Gastroesophageal sphincter (tissue), 4 donors: ENCODE data around the gene NRXN3. TPM values are rescaled to one million over a fixed set of nuclear protein-coding genes. Genes with fewer than 3 reads are reported as not detected.

Experiments
- ATAC-seq: fragments of 150-250 bp; one replicate; pipeline ENCODE4 v1.9.1; 2016; ENCODE audit warnings: mild to moderate bottlenecking, moderate library complexity
- H3K27ac ChIP-seq, 4 donors: fragments of 200-600 bp; sonication (generic) in 3 of 4; 1 replicate in 3 of 4; 2 replicates in 1 of 4; pipeline ENCODE4 v1.5.1; 2016 to 2019
- H3K27me3 ChIP-seq: fragments of 200-600 bp; sonication (generic); one replicate; pipeline ENCODE4 v1.5.1; 2019
- H3K36me3 ChIP-seq, 2 donors: fragments of 200-600 bp; sonication (generic); one replicate each; pipeline ENCODE4 v1.5.1; 2019; ENCODE audit warnings: control low read depth in 1 of 2
- H3K4me1 ChIP-seq, 3 donors: fragments of 200-600 bp; sonication (generic); 1 replicate in 2 of 3; 2 replicates in 1 of 3; pipeline ENCODE4 v1.5.1; 2016 to 2019; ENCODE audit warnings: control low read depth in 2 of 3
- H3K4me3 ChIP-seq, 2 donors: fragments of 200-600 bp; sonication (generic); one replicate each; pipeline ENCODE4 v1.5.1; 2019; ENCODE audit warnings: mild to moderate bottlenecking in 1 of 2, moderate library complexity in 1 of 2
- H3K9me3 ChIP-seq, 3 donors: fragments of 200-600 bp; sonication (generic); one replicate each; pipeline ENCODE4 v1.5.1; 2017 to 2019; ENCODE audit warnings: control low read depth in 2 of 3
- CTCF ChIP-seq, 4 experiments: fragments of 200-600 bp in 2 of 4; fragments of 450-650 bp in 2 of 4; sonication (generic) in 1 of 4; IDR thresholded peaks; one replicate each; pipeline ENCODE4 v1.5.1; 2017 to 2019; ENCODE audit warnings: antibody characterized with exemption in 4 of 4, mild to moderate bottlenecking in 2 of 4, moderate library complexity in 2 of 4
- EP300 ChIP-seq: sonication (generic); formaldehyde crosslinking; IDR thresholded peaks from one replicate; pipeline ENCODE4 v1.6.1; 2017; ENCODE audit warnings: antibody characterized with exemption, mild to moderate bottlenecking
- POLR2A ChIP-seq, 2 donors: fragments of 450-650 bp; IDR thresholded peaks; one replicate each; pipeline ENCODE4 v1.6.1; 2017; ENCODE audit warnings: antibody characterized with exemption in 2 of 2, mild to moderate bottlenecking in 2 of 2, moderate library complexity in 1 of 2
- POLR2AphosphoS5 ChIP-seq: sonication (generic); formaldehyde crosslinking; IDR thresholded peaks from one replicate; pipeline ENCODE4 v1.6.1; 2017; ENCODE audit warnings: antibody characterized with exemption
- WGBS, 2 donors: methylation state at CpG; one replicate each; pipeline ENCODE4 v1.1.5; 2018; ENCODE audit warnings: low coverage in 1 of 2; 5-methylcytosine and 5-hydroxymethylcytosine counted together
- total RNA-seq, 4 donors: library from RNA; depleted of rRNA; stranded (reverse); fragments of >200 nt; gene quantifications; one replicate each; pipeline ENCODE4 v1.1.0, GENCODE V29; 2016

The NRXN3 gene
- total RNA-seq, 4 donors from 2014 or later, result 74.2 to 192 (median 98.2) TPM

DNA sequence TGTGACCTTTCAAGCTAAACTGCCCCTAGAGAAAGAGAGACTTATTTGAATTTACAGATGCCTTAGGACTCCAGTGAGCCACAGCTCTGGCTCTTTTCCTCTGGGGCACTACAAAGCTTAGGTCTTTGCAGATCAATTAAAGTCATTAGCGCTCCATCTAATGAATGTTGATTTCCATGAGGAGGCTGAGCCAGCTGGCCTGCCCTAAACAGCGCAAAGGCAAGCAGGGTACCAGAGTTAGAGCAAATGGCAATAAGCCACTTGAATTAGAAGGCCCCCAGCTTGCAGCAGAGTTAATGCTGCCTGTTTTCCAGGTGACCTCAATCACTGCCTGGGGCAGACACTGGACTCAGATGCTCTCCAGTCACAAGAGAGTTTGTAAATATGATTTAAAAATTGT is 1345.8 kb downstream of the NRXN3 start:
- no peaks in the 10 kb centered on the region for H3K9me3 ChIP-seq
- no peaks in the 10 kb centered on the region for H3K36me3 ChIP-seq
- H3K4me1 ChIP-seq, result peaks cover 0 to 55% (median 3%) of the 10 kb centered on the region in 3 donors
- no peak overlapping the region for H3K4me3 ChIP-seq
- no peaks in the 10 kb centered on the region for H3K27me3 ChIP-seq
- H3K27ac ChIP-seq, result peak overlapping the region in 2 of 4 donors; percentile 8 to 11
- WGBS, 2 donors, result 48 to 100% methylated on average over 1 to 2 of the region's 2 CpGs
- TF ChIP-seq CTCF (IDR thresholded peaks at IDR 0.05) (no peak), POLR2A (IDR thresholded peaks at IDR 0.05) (no peak), POLR2AphosphoS5 (no peak), EP300 (no peak)
- ATAC-seq, result no peak

DNA sequence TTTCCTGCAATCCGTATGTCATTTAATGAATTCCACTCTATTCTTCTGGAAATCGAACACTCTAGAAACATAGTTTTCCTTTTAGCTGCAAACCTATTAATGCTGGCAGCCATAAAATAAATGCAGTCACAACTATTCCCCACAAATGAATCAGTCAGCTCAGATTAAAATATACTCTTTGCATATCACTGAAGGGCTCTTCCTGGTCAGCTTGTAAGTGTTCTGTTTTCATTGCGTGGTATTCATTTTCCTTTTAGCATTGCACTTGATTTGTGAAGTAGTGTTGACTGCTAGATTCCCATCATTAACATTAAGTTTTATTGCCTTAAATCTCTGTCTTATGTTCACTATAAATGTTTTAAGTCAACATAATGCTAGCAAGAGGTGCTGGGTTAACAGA is 1355.2 kb downstream of the NRXN3 start:
- no peak for ATAC-seq
- Histone ChIP-seq H3K4me3 (no peak overlapping the region), H3K27me3 (no peaks in the 10 kb centered on the region), H3K4me1 (peaks cover 0 to 19% (median 1%) of the 10 kb centered on the region in 3 donors), H3K9me3 (no peaks in the 10 kb centered on the region), H3K27ac (no peak overlapping the region), H3K36me3 (no peaks in the 10 kb centered on the region)
- 84 to 100% methylated on average over 2 to 3 of the region's 3 CpGs for WGBS, 2 donors
- TF ChIP-seq EP300 (no peak), CTCF (IDR thresholded peaks at IDR 0.05) (no peak), POLR2AphosphoS5 (no peak), POLR2A (IDR thresholded peaks at IDR 0.05) (no peak)

- no peak for ATAC-seq
- no peaks in the 10 kb centered on the region for H3K27me3 ChIP-seq
- no peak for TF ChIP-seq CTCF (IDR thresholded peaks at IDR 0.05)
- TF ChIP-seq POLR2AphosphoS5, result no peak
- no peak for TF ChIP-seq POLR2A (IDR thresholded peaks at IDR 0.05)
- no peak for TF ChIP-seq EP300
- H3K4me3 ChIP-seq, result no peak overlapping the region
- H3K36me3 ChIP-seq, result no peaks in the 10 kb centered on the region
- H3K4me1 ChIP-seq, result peaks cover 0 to 24% (median 3%) of the 10 kb centered on the region in 3 donors
- H3K9me3 ChIP-seq, result no peaks in the 10 kb centered on the region
- WGBS, 2 donors, result 70 to 74% methylated on average over 11 to 13 of the region's 16 CpGs
- H3K27ac ChIP-seq, result no peak overlapping the region
These were observed 1358.7 kb downstream of the NRXN3 start for GRCh38 chr14:79528828-79529416.

DNA sequence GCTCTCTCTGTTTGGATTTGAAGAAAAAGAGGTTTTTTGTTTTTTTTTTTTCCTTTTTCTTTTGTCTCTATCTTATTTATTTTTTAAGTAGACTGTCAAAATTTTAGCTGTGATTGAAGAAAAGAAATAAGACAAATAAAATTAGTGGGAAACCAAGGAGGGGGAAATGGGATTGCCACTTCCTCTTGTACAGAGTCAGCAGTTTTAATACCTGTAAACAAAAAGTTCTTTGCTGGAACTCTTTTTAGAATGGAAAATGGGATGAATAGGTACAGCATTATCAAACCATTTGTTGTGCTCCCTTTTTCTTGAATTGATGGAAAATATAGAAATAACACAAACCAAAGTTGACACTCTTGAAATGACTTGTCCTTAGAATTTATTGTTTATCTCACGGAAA is 1360.4 kb downstream of the NRXN3 start:
- no peaks in the 10 kb centered on the region for H3K36me3 ChIP-seq
- no peaks in the 10 kb centered on the region for H3K27me3 ChIP-seq
- TF ChIP-seq EP300, result no peak
- TF ChIP-seq POLR2A (IDR thresholded peaks at IDR 0.05), result no peak
- TF ChIP-seq POLR2AphosphoS5, result no peak
- no peak for TF ChIP-seq CTCF (IDR thresholded peaks at IDR 0.05)
- 100% methylated on average over 1 of the region's 1 CpG for WGBS, 2 donors
- H3K9me3 ChIP-seq, result no peaks in the 10 kb centered on the region
- ATAC-seq, result no peak
- H3K27ac ChIP-seq, result no peak overlapping the region
- H3K4me3 ChIP-seq, result no peak overlapping the region
- peaks cover 0 to 24% (median 3%) of the 10 kb centered on the region in 3 donors for H3K4me1 ChIP-seq

GRCh38 chr14:79534703-79535353 is 1364.7 kb downstream of the NRXN3 start:
- peaks cover 0 to 21% (median 3%) of the 10 kb centered on the region in 3 donors for H3K4me1 ChIP-seq

More at GRCh38 chr14:79534703-79535353, 1364.7 kb downstream of the NRXN3 start:
- Histone ChIP-seq H3K9me3 (no peaks in the 10 kb centered on the region), H3K27me3 (no peaks in the 10 kb centered on the region), H3K36me3 (no peaks in the 10 kb centered on the region), H3K4me3 (no peak overlapping the region), H3K27ac (no peak overlapping the region)
- ATAC-seq, result no peak
- TF ChIP-seq POLR2A (IDR thresholded peaks at IDR 0.05), result no peak
- no peak for TF ChIP-seq EP300
- no peak for TF ChIP-seq POLR2AphosphoS5
- TF ChIP-seq CTCF (IDR thresholded peaks at IDR 0.05), result no peak
- 60 to 62% methylated on average over 8 of the region's 8 CpGs for WGBS, 2 donors
